Measurements from ENCODE around the gene SPCS3. TPM values are rescaled to one million over a fixed set of nuclear protein-coding genes. Genes with fewer than 3 reads are reported as not detected.
"Not testable (repeated sequence)": the region's sequence is repeated elsewhere in the genome, so short reads cannot be mapped to it uniquely, and the experiment has no call there.

The SPCS3 gene
- polyA plus RNA-seq (ENCODE audit: insufficient read length): 53.9 TPM

DNA sequence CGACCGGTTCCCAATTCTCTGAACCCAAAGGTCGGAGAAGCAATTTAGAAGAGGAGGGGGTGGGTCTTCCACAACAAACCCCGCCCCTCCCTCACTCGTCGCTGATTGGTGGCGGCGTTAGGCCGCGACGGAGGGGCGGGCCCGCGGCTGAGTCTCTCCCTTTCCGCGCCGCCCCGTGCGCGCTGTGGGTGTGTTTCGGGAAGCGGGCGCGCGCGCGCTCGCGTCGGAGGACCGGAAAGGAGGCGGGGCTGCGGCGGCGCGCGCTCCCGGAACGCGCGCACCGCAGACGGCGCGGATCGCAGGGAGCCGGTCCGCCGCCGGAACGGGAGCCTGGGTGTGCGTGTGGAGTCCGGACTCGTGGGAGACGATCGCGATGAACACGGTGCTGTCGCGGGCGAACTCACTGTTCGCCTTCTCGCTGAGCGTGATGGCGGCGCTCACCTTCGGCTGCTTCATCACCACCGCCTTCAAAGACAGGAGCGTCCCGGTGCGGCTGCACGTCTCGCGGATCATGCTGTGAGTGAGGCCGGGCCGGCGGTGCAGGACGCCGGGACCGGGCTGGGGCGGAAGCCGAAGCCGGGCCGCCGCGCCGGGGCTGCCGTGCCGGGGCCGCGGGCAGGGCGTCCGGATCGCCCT is at the start of gene SPCS3:
Gene SPCS3 (plus strand): TSS at position 263 of the 636 bp plus-strand sequence. CDS start 111 bp downstream, at position 374.
- peak; percentile 93 for DNase-seq (ENCODE audit: low read depth)

DNA sequence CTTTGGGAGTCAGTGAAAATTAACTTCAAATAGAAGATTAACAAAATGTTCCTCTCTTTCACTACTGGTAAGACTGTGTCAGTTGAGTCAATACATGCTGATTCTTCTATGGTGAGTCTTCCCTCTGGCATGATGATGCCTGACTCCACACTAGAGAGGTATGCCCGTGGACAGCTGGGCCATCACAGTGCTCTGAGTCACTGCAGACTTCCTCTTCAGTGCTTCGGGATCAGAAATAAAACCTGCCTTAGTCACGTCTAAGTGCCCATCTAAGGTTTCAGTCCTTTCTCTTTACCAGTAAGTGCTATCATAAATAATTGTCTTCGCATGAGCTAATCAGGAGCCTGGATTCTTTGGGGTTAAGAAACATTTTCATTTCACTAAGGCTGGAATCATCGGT is 49.1 kb upstream of the SPCS3 start:
- no peak for DNase-seq (ENCODE audit: low read depth)

DNA sequence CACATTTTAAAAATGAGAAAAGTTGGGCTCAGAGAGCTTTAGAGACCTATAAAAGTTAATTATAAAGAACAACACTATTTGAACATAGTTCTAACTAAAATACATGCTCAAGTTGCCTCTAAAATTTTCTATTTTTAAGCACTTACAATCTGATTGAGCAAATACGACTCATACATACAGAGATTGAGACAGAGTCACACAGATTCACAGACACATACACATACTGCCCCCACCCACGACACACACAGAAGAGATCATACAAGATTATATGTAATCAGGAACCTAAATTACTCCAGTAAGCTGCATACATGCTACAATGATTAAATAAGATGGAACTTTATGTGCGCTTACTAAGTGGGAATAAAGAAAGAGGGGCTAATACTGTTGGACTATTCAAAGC is 48.0 kb upstream of the SPCS3 start:
- DNase-seq (ENCODE audit: low read depth): no peak

DNA sequence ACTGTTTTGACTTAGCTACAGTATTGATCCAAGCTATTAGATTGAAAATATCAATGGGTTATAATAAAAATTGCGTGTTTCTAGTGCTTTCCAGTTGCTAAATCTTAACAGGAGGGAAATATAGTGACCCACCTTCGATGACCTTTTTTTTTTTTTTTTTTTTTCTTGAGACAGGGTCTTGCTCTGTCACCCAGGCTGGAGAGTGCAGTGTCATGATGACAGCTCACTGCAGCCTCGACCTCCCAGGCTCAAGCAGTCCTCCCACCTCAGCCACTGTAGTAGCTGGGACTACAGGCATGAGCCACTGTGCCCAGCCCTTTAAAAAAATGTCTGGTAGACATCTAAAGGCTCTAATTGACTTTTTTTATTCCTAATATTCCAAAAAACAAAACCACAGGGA is 47.0 kb upstream of the SPCS3 start:
- no peak for DNase-seq (ENCODE audit: low read depth)

GRCh38 chr4:176273736-176274135 is 46.0 kb upstream of the SPCS3 start:
- DNase-seq (ENCODE audit: low read depth): no peak

DNA sequence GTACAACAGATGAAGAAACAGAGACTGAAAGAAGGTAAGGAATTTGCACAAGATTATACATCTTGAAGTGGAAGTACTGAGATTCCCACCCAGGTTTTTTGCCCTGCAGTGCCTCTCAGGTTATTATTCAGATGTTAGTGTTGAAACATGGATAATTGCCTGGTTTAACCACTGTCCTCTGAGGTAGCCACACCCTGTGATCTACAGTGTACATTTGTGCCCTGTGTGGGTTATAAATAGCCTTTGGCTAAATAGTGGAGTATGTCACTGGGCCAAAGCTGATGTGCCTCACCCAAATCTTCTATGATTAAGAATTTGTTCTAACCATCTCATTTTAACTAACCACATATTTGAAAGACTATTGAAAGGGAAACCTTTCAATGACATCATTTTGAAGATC is 45.3 kb upstream of the SPCS3 start:
- no peak for DNase-seq (ENCODE audit: low read depth)

- DNase-seq (ENCODE audit: low read depth): no peak
Measured at GRCh38 chr4:176276710-176277109, 43.1 kb upstream of the SPCS3 start.

DNA sequence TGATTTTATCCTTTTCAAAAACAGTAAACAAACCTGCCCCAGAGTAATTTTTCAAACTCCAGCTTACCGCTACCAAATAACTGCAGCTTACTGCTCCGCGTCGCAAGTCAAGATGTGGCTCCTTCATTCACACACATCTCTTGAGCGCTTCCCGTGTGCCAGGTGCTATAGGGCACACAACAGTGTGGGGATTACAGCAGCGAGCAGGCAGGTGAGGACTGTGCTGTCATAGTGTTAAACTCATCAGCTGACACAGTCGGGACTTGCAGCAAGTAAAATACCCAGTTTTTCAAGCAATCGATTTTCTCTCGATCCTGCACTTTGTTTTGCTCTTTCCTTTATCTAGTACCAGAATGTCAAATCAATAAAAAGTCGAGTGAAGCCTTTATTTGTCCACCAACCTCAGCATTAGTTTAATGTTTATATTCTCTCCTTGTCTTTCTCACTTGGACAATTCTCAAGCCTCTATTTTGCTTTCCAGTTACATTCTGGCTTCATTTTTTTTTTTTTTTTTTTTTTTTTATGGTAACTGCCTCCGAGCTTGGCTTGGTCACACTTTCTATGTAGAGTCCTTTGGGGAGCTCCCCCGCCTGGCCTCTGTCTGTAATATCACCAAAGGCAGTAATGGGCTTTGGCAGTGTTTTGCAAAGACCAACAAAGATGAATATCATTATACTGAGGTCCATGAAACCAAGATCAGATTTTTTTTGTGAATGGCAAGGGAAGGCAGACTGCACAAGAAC is 42.4 kb upstream of the SPCS3 start:
- DNase-seq (ENCODE audit: low read depth): peak; percentile 9

DNA sequence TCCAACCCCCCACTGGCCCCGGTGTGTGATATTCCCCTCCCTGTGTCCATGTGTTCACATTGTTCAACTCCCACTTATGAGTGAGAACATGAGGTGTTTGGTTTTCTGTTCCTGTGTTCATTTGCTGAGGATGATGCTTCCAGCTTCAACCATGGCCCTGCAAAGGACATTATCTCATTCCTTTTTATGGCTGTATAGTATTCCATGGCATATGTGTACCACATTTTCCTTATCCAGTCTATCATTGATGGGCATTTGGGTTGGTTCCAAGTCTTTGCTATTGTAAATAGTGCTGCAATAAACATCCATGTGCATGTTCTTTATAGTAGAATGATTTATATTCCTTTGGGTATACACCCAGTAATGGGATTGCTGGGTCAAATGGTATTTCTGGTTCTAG is 40.2 kb upstream of the SPCS3 start:
- not testable (repeated sequence) for DNase-seq (ENCODE audit: low read depth)

DNA sequence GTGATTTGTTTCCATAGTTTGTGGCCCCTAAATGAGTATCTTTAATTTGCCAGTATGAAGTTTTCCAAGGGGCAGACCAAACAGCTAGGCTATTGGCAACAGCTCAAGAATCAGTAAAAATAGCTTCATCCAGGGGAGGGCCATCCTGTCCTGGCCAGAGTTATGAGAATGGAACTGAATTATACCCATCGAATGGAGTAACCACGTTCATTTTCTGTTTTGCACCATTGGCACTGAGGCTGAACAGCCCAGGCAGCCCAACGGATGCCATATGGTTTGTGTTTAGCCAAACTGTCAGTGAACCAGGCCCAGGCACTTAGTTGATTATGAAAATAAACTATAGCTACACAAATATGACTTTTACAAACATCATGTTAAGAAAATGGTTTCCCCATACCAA is 33.0 kb upstream of the SPCS3 start:
- no peak for DNase-seq (ENCODE audit: low read depth)

DNA sequence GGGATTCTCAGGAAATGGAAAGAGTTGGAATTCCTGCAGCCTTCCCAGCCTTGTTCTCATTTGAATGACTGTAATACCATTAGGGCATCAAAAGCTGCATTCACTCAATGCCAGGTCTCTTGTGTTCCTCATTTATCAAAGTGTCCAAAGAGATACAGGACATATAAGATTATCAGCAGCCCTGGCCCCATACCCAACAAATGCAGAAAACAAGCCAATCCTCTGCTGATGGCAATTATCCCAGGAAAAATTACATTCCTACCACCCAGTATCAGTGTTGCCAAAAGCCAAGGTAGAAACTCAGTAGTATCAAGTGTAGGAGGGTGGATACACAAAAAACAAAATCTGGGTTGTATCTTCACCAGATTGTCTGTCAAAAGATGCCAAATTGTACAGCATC is 32.2 kb upstream of the SPCS3 start:
- no peak for DNase-seq (ENCODE audit: low read depth)

DNA sequence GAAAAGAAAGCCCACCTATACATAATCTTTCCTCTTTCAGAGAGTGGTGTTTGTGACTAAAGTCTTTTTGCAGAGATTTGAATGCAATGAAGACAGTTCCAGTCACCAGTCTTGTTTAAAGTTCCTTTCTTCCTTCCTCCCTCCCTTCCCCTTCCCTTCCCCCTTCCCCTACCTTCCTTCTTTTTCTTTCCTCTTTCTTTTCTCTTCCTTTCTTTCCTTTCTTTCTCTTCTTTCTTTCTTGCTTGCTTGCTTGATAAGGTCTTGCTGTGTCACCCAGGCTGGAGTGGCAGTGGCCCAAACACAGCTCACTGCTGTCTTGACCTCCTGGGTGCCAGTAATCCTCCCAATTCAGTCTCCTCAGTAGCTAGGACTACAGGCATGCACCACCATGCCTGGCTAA is 31.7 kb upstream of the SPCS3 start:
- DNase-seq (ENCODE audit: low read depth): no peak

- DNase-seq (ENCODE audit: low read depth): no peak
Measured at GRCh38 chr4:176289561-176289960, 30.2 kb upstream of the SPCS3 start.

- no peak for DNase-seq (ENCODE audit: low read depth)
Measured at GRCh38 chr4:176290520-176290919, 29.2 kb upstream of the SPCS3 start.

DNA sequence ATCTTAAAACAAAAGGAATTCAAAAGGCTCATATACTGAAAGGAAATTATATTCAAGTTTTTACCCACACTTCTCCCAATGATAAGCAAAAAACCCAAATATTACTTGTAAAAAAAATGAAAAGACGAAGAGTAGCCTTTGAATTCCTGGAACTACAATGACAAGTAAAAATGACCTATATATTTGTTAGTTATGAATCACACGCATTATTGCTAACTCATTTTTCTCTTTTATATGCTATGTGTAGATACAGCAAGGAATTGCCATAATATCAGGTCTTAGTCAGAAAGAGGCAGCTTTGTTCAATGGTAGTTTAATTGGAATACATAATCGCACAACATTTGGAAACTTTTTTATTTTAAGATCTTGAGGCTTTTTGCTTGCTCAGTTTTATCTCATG is 28.0 kb upstream of the SPCS3 start:
- DNase-seq (ENCODE audit: low read depth): no peak

GRCh38 chr4:176292920-176293319 is 26.8 kb upstream of the SPCS3 start:
- no peak for DNase-seq (ENCODE audit: low read depth)

GRCh38 chr4:176293660-176294059 is 26.1 kb upstream of the SPCS3 start:
- no peak for DNase-seq (ENCODE audit: low read depth)

DNA sequence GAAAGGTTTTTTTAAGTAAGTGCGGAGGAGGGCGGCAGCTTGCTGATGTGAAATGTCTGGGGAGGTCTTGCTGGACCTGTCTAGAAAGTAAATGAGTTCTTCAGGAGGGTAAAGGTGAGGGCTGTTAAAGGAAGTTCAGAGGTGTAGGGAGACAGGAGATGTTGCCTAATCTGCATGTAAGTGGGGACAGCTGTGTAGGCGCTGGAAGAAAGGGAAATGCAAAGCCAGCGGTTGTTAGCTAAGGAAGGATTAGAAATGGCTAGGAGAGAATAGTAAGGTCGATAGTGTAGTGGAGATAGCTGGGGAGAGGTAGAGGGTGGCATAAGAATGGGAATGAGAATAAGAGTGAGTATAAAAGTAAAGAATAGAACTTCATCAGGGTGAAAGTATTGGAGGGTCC is 23.9 kb upstream of the SPCS3 start:
- not testable (repeated sequence) for DNase-seq (ENCODE audit: low read depth)

DNA sequence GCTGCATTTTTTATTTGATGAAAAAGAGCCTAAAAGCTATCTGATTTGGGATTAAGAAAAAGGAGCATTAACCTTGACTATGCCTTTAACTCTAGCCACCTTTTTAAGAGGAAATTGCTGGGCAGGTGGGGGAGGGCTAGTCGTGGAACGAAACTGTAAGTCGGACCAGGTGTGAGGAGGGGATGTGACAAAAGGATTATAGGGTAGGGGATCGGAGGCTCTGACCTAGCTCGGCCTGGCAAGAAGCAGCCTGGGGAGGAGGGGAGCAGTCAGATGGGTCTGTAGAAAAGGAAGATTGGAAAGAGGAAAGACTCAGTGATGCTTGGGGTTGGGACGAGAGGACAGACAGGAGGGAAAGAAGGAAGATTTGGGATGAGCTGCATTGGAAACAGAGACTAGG is 21.1 kb upstream of the SPCS3 start:
- no peak for DNase-seq (ENCODE audit: low read depth)

- DNase-seq (ENCODE audit: low read depth): no peak
Measured at GRCh38 chr4:176300036-176300435, 19.7 kb upstream of the SPCS3 start.

DNA sequence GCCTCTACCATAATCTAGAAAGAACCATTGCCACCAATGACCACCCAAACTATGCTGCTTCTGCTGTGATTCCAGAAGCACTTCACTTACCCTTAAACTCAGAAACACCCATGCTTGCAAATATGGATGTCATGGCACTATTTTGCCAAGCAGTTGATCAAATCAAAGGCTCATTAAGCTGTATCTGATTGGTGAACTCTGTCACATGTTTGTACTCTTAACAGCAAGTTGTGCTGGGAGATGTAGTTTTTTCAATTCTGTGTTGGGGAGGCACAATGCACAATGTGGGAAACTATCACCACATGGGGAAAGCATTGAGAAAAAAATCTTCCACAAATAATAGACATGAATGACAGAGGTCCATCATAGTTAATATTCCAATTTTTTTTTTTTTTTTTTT is 19.2 kb upstream of the SPCS3 start:
- DNase-seq (ENCODE audit: low read depth): no peak

DNA sequence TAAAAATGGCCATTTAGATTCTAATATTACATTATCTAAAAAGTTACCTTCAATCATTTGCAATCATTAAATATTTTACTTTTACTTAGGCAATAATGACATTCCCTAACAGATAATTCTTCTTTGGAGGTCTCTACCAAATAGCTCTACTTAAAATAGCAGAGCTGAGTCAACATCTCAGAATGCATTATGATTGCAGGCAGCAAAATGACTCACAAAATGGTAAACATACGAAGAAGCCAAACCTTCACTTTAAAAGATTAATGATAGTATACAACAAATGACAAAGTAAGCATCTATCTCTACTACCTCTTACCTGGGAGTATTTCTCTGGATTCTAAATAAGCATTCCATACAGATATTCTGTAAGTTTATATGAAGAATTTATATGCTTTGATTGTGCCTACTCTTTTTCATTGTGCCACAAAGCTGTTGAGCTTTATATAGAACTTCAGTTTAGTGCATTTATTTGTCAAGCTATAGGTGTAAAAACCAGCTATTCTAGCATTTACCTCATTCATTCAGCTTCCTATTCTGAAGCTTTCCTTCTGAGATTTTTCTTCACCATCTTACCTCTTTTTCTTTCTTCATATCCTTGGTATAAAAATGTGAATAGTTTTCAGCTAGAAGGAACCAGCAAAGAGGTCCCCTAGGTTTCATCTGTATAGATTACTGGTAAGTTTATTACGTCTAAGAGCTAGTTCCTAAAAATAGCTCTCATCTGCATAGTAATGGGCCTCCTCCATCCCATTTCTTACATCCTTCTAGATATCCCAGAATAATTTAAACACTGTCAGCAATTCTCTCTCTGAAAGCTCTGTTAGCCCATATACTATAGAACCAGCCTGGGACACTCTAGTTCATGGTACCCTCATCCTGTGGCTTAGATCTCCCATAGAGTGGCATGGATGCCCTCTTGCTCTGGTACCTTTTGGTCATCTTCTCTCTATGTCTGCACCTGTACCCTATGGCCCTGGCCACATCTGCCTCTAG is 17.2 kb upstream of the SPCS3 start:
- no peak for DNase-seq (ENCODE audit: low read depth)

All from forelimb muscle (tissue), 1 donor.